Activated CD4-positive, alpha-beta T cell treated with anti-CD3 and anti-CD28 coated beads for 36 hours (primary cell): ENCODE measurements around the gene PPP4C. TPM values are rescaled to one million over a fixed set of nuclear protein-coding genes. Genes with fewer than 3 reads are reported as not detected.

Experiments used
- ATAC-seq: fragments of 200-7000 bp; cut with Tn5 transposase; one replicate; pipeline ENCODE4 v1.10.0; 2021; ENCODE audit warnings: mild to moderate bottlenecking, moderate library complexity
- CTCF ChIA-PET: fragments of 350-600 bp; sonication (Branson Sonifier 250); formaldehyde crosslinking; loops from one replicate; lab custom pipeline; 2021; ENCODE audit warnings: antibody characterized with exemption; lab: Charles Lee
- POLR2A ChIA-PET: fragments of 350-600 bp; sonication (Branson Sonifier 250); formaldehyde crosslinking; loops from one replicate; lab custom pipeline; 2021; ENCODE audit warnings: antibody characterized with exemption, inconsistent platforms; lab: Charles Lee
- DNase-seq: peaks from one replicate; pipeline ENCODE4 v3.0.0-alpha.2; 2020
- H3K27ac Mint-ChIP-seq: one replicate; pipeline ENCODE4 v1.8.0; 2021; ENCODE audit warnings: mixed read lengths
- H3K27me3 Mint-ChIP-seq: one replicate; pipeline ENCODE4 v1.8.0; 2021; ENCODE audit warnings: mixed read lengths
- H3K36me3 Mint-ChIP-seq: one replicate; pipeline ENCODE4 v1.8.0; 2021; ENCODE audit warnings: low read depth, mixed read lengths
- H3K4me1 Mint-ChIP-seq: one replicate; pipeline ENCODE4 v1.8.0; 2021; ENCODE audit warnings: mixed read lengths
- H3K4me3 Mint-ChIP-seq: one replicate; pipeline ENCODE4 v1.8.0; 2021; ENCODE audit warnings: mild to moderate bottlenecking, moderate library complexity, mixed read lengths
- H3K9me3 Mint-ChIP-seq: one replicate; pipeline ENCODE4 v1.8.0; 2021; ENCODE audit warnings: low read depth, mixed read lengths
- intact Hi-C, 2 experiments: fragments of 100-400 bp; cut with DNase I in 1 of 2; cut with micrococcal nuclease in 1 of 2; formaldehyde crosslinking; loops; one replicate each; pipeline versions ENCODE4 v1.14.2 to v1.15.1; 2022 to 2024; cut with DNase I, micrococcal nuclease
- total RNA-seq, 2 experiments: library from RNA; stranded (reverse); gene quantifications; one replicate each; pipeline ENCODE4 v1.2.3, GENCODE V29; 2021

The PPP4C gene
- total RNA-seq, 2 experiments from 2014 or later: 106 to 113 TPM

GRCh38 chr16:30079480-30079879, 3.7 kb downstream of the PPP4C start:
- Mint-ChIP-seq H3K36me3 (peaks cover 62% of the 10 kb centered on the region), H3K4me1 (peaks cover 26% of the 10 kb centered on the region), H3K4me3 (no peak overlapping the region), H3K27ac (peak overlapping the region; percentile 25), H3K9me3 (no peaks in the 10 kb centered on the region), H3K27me3 (no peaks in the 10 kb centered on the region)
- ChIA-PET POLR2A (no interaction called here), CTCF (interaction anchor here (0.7 to 2.3 kb wide), 4 partner anchors 11 to 100 kb away, joined by 3 to 14 read pairs (median 5); partner anchors contain the start of gene TBX6)
- intact Hi-C loops: loop anchor here in 1 of 2 experiments (5.0 kb wide), 1 partner anchor 1527 kb away; the partner anchor contains the start of gene SGF29
- ATAC-seq (no peak), DNase-seq (no peak)

GRCh38 chr16:30082545-30083090, 6.8 kb downstream of the PPP4C start:
- H3K4me1 Mint-ChIP-seq: peaks cover 8% of the 10 kb centered on the region
- ATAC-seq: no peak
- peaks cover 52% of the 10 kb centered on the region for H3K36me3 Mint-ChIP-seq
- CTCF ChIA-PET: interaction anchor here (1.9 kb wide), 1 partner anchor 9 kb away, joined by 9 read pairs; the partner anchor contains the start of gene TBX6
- POLR2A ChIA-PET: no interaction called here
- H3K9me3 Mint-ChIP-seq: no peaks in the 10 kb centered on the region
- no peak overlapping the region for H3K27ac Mint-ChIP-seq
- H3K27me3 Mint-ChIP-seq: no peaks in the 10 kb centered on the region
- no peak for DNase-seq
- no peak overlapping the region for H3K4me3 Mint-ChIP-seq
- intact Hi-C loops: no loop called here

GRCh38 chr16:30083216-30084055, 7.6 kb downstream of the PPP4C start:
- Mint-ChIP-seq H3K27ac (no peak overlapping the region), H3K4me3 (no peak overlapping the region), H3K4me1 (peaks cover 2% of the 10 kb centered on the region), H3K27me3 (no peaks in the 10 kb centered on the region), H3K9me3 (no peaks in the 10 kb centered on the region), H3K36me3 (peaks cover 44% of the 10 kb centered on the region)
- ATAC-seq (no peak), DNase-seq (no peak)
- ChIA-PET CTCF (interaction anchor here (1.9 kb wide), 1 partner anchor 9 kb away, joined by 9 read pairs; the partner anchor contains the start of gene TBX6), POLR2A (no interaction called here)
- intact Hi-C loops: no loop called here

GRCh38 chr16:30084096-30084815, 8.5 kb downstream of the PPP4C start:
- DNase-seq: no peak
- no peak for ATAC-seq
- no peaks in the 10 kb centered on the region for H3K27me3 Mint-ChIP-seq
- intact Hi-C loops: no loop called here
- peaks cover 41% of the 10 kb centered on the region for H3K36me3 Mint-ChIP-seq
- H3K9me3 Mint-ChIP-seq: no peaks in the 10 kb centered on the region
- H3K27ac Mint-ChIP-seq: no peak overlapping the region
- peaks cover 5% of the 10 kb centered on the region for H3K4me1 Mint-ChIP-seq
- POLR2A ChIA-PET: interaction anchor here (0.7 kb wide), 1 partner anchor 436 kb away, joined by 3 read pairs; no protein-coding TSS in a partner anchor
- H3K4me3 Mint-ChIP-seq: no peak overlapping the region
- CTCF ChIA-PET: interaction anchor here (1.4 kb wide), 1 partner anchor 7 kb away, joined by 4 read pairs; no protein-coding TSS in a partner anchor

- no peak overlapping the region for H3K27ac Mint-ChIP-seq
- peaks cover 36% of the 10 kb centered on the region for H3K36me3 Mint-ChIP-seq
- ChIA-PET CTCF (interaction anchor here (1.4 kb wide), 1 partner anchor 8 kb away, joined by 4 read pairs; no protein-coding TSS in a partner anchor), POLR2A (interaction anchor here (0.7 kb wide), 1 partner anchor 435 kb away, joined by 3 read pairs; no protein-coding TSS in a partner anchor)
- no peak for ATAC-seq
- no peaks in the 10 kb centered on the region for H3K9me3 Mint-ChIP-seq
- peaks cover 8% of the 10 kb centered on the region for H3K4me1 Mint-ChIP-seq
- no peak overlapping the region for H3K4me3 Mint-ChIP-seq
- DNase-seq: no peak
- intact Hi-C loops: no loop called here
- H3K27me3 Mint-ChIP-seq: no peaks in the 10 kb centered on the region
These were observed 9.0 kb downstream of the PPP4C start for GRCh38 chr16:30084816-30085159.

GRCh38 chr16:30085247-30085646, 9.5 kb downstream of the PPP4C start:
- ChIA-PET POLR2A (interaction anchor here (0.7 kb wide), 1 partner anchor 435 kb away, joined by 3 read pairs; no protein-coding TSS in a partner anchor), CTCF (interaction anchor here (1.4 kb wide), 1 partner anchor 8 kb away, joined by 4 read pairs; no protein-coding TSS in a partner anchor)
- peaks cover 13% of the 10 kb centered on the region for H3K4me1 Mint-ChIP-seq
- no peak for DNase-seq
- H3K36me3 Mint-ChIP-seq: peaks cover 34% of the 10 kb centered on the region
- intact Hi-C loops: no loop called here
- H3K27me3 Mint-ChIP-seq: no peaks in the 10 kb centered on the region
- H3K9me3 Mint-ChIP-seq: no peaks in the 10 kb centered on the region
- ATAC-seq: no peak
- no peak overlapping the region for H3K4me3 Mint-ChIP-seq
- H3K27ac Mint-ChIP-seq: no peak overlapping the region

- DNase-seq: no peak
- POLR2A ChIA-PET: no interaction called here
- no peak overlapping the region for H3K27ac Mint-ChIP-seq
These were observed 10.0 kb downstream of the PPP4C start for GRCh38 chr16:30085820-30086219.

GRCh38 chr16:30086291-30087140, 10.7 kb downstream of the PPP4C start:
- Mint-ChIP-seq H3K36me3 (peaks cover 30% of the 10 kb centered on the region), H3K9me3 (no peaks in the 10 kb centered on the region), H3K27me3 (no peaks in the 10 kb centered on the region), H3K4me3 (no peak overlapping the region), H3K4me1 (peaks cover 18% of the 10 kb centered on the region), H3K27ac (no peak overlapping the region)
- DNase-seq (no peak), ATAC-seq (no peak)
- CTCF ChIA-PET: no interaction called here
- POLR2A ChIA-PET: no interaction called here
- intact Hi-C loops: no loop called here

More at GRCh38 chr16:30085820-30086219, 10.0 kb downstream of the PPP4C start:
- Mint-ChIP-seq H3K36me3 (peaks cover 31% of the 10 kb centered on the region), H3K4me3 (no peak overlapping the region), H3K4me1 (peaks cover 18% of the 10 kb centered on the region), H3K27me3 (no peaks in the 10 kb centered on the region), H3K9me3 (no peaks in the 10 kb centered on the region)
- CTCF ChIA-PET: interaction anchor here (1.4 kb wide), 1 partner anchor 9 kb away, joined by 4 read pairs; no protein-coding TSS in a partner anchor
- ATAC-seq: no peak
- intact Hi-C loops: no loop called here

GRCh38 chr16:30087181-30087898, 11.5 kb downstream of the PPP4C start:
- ChIA-PET POLR2A (no interaction called here), CTCF (no interaction called here)
- no peak for ATAC-seq
- H3K4me3 Mint-ChIP-seq: no peak overlapping the region
- H3K36me3 Mint-ChIP-seq: peaks cover 24% of the 10 kb centered on the region
- DNase-seq: no peak
- peaks cover 23% of the 10 kb centered on the region for H3K4me1 Mint-ChIP-seq
- H3K27me3 Mint-ChIP-seq: no peaks in the 10 kb centered on the region
- H3K9me3 Mint-ChIP-seq: no peaks in the 10 kb centered on the region
- H3K27ac Mint-ChIP-seq: peak overlapping the region; percentile 5
- intact Hi-C loops: no loop called here

GRCh38 chr16:30088237-30088831, 12.5 kb downstream of the PPP4C start:
- intact Hi-C loops: no loop called here
- Mint-ChIP-seq H3K36me3 (peaks cover 18% of the 10 kb centered on the region), H3K4me3 (no peak overlapping the region), H3K27me3 (no peaks in the 10 kb centered on the region), H3K4me1 (peaks cover 29% of the 10 kb centered on the region), H3K27ac (no peak overlapping the region), H3K9me3 (no peaks in the 10 kb centered on the region)
- ATAC-seq (no peak), DNase-seq (no peak)
- ChIA-PET CTCF (interaction anchor here (0.6 to 0.7 kb wide), 2 partner anchors 21 to 66 kb away, joined by 3 read pairs; no protein-coding TSS in a partner anchor), POLR2A (no interaction called here)
